Hepatocyte (in vitro differentiated cells): Measurements from ENCODE around the gene NUBP2.

ENCODE experiments used
- EZH2 ChIP-seq: fragments of 200-600 bp; sonication (generic); IDR thresholded peaks from 2 replicates; pipeline ENCODE4 v1.6.1; 2016; ENCODE audit warnings: antibody characterized with exemption, mild to moderate bottlenecking, borderline replicate concordance
- EZH2phosphoT487 ChIP-seq: fragments of 200-600 bp; sonication (generic); IDR thresholded peaks from one replicate; pipeline ENCODE4 v1.6.1; 2018; ENCODE audit warnings: antibody characterized with exemption, mild to moderate bottlenecking, low read depth, moderate library complexity; ENCODE audit not compliant: unreplicated experiment, severe bottlenecking
- TF ChIP-seq, protein P1 (sequence below): fragments of 200-600 bp; sonication (generic); IDR thresholded peaks from 2 replicates; pipeline ENCODE4 v1.5.1; 2016; ENCODE audit warnings: antibody characterized with exemption, mild to moderate bottlenecking; ENCODE audit not compliant: poor library complexity

DNA sequence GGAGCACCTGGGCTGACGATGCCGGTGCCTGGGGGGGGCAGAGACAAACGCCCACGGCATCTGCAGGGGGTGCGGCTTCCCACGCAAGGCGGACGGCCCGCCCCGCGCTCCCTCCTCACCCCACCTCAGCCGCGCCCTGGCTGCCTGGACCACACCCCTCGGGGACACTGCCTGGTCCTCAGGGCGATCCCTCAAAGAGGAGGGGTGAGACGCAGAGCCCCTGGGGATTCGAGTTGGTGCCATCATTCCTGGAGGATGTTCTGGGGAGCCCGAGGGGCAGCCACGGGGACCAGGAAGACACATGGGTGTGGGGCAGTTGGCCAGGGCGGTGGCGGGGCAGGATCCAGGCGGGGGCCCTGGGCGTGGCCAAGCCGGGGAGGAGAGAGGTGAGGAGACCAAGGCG lies 6.9 kb downstream of the NUBP2 start:
- TF ChIP-seq, protein P1, sequence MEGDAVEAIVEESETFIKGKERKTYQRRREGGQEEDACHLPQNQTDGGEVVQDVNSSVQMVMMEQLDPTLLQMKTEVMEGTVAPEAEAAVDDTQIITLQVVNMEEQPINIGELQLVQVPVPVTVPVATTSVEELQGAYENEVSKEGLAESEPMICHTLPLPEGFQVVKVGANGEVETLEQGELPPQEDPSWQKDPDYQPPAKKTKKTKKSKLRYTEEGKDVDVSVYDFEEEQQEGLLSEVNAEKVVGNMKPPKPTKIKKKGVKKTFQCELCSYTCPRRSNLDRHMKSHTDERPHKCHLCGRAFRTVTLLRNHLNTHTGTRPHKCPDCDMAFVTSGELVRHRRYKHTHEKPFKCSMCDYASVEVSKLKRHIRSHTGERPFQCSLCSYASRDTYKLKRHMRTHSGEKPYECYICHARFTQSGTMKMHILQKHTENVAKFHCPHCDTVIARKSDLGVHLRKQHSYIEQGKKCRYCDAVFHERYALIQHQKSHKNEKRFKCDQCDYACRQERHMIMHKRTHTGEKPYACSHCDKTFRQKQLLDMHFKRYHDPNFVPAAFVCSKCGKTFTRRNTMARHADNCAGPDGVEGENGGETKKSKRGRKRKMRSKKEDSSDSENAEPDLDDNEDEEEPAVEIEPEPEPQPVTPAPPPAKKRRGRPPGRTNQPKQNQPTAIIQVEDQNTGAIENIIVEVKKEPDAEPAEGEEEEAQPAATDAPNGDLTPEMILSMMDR = no peak
- no peak for TF ChIP-seq EZH2phosphoT487
- no peak for TF ChIP-seq EZH2
